ENCODE data around the gene LIN37.

DNA sequence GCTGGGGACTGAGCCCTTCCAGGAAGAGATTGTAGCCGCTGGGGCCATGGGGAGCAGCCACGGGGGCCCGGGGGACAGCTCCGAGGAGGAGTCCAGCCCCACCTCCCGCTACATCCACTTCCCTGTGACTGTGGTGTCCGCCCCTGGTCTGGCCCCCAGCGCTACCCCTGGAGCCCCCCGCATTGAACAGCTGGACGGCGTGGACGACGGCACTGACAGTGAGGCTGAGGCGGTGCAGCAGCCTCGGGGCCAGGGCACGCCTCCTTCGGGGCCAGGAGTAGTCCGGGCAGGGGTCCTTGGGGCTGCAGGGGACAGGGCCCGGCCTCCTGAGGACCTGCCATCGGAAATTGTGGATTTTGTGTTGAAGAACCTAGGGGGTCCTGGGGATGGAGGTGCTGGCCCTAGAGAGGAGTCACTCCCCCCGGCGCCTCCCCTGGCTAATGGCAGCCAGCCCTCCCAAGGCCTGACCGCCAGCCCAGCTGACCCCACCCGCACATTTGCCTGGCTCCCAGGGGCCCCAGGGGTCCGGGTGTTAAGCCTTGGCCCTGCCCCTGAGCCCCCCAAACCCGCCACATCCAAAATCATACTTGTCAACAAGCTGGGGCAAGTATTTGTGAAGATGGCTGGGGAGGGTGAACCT is 15.7 kb upstream of the LIN37 start:
- no peak for TF ChIP-seq MAFF (IDR thresholded peaks at IDR 0.05; ENCODE audit: low read depth, low read length)
- no peak for TF ChIP-seq MEIS2 (CRISPR knock-in tag; IDR thresholded peaks at IDR 0.05)
- no peak for TF ChIP-seq FOXA3 (CRISPR knock-in tag; IDR thresholded peaks at IDR 0.05)
- no peak for TF ChIP-seq BHLHE40 (IDR thresholded peaks at IDR 0.05; ENCODE audit: low read length)
- TF ChIP-seq, protein P1, sequence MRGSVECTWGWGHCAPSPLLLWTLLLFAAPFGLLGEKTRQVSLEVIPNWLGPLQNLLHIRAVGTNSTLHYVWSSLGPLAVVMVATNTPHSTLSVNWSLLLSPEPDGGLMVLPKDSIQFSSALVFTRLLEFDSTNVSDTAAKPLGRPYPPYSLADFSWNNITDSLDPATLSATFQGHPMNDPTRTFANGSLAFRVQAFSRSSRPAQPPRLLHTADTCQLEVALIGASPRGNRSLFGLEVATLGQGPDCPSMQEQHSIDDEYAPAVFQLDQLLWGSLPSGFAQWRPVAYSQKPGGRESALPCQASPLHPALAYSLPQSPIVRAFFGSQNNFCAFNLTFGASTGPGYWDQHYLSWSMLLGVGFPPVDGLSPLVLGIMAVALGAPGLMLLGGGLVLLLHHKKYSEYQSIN (CRISPR knock-in tag; IDR thresholded peaks at IDR 0.05; ENCODE audit: borderline replicate concordance), result no peak
- no peak for TF ChIP-seq HNF4G (IDR thresholded peaks at IDR 0.05; ENCODE audit: borderline replicate concordance, low read depth, low read length)
- no peak for TF ChIP-seq HNF4G (CRISPR knock-in tag; IDR thresholded peaks at IDR 0.05; ENCODE audit: borderline replicate concordance, low read depth)
- TF ChIP-seq, protein P2, sequence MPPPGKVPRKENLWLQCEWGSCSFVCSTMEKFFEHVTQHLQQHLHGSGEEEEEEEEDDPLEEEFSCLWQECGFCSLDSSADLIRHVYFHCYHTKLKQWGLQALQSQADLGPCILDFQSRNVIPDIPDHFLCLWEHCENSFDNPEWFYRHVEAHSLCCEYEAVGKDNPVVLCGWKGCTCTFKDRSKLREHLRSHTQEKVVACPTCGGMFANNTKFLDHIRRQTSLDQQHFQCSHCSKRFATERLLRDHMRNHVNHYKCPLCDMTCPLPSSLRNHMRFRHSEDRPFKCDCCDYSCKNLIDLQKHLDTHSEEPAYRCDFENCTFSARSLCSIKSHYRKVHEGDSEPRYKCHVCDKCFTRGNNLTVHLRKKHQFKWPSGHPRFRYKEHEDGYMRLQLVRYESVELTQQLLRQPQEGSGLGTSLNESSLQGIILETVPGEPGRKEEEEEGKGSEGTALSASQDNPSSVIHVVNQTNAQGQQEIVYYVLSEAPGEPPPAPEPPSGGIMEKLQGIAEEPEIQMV (CRISPR knock-in tag; IDR thresholded peaks at IDR 0.05; ENCODE audit: low read depth), result no peak
- no peak for TF ChIP-seq REST (IDR thresholded peaks at IDR 0.05; ENCODE audit: borderline replicate concordance in 1 of 2, low read depth in 1 of 2, low read length in 2 of 2)
- TF ChIP-seq MED13 (CRISPR knock-in tag; IDR thresholded peaks at IDR 0.05), result no peak
- no peak for TF ChIP-seq ZSCAN29 (CRISPR knock-in tag; conservative IDR thresholded peaks at IDR 0.05)
- TF ChIP-seq, protein P3, sequence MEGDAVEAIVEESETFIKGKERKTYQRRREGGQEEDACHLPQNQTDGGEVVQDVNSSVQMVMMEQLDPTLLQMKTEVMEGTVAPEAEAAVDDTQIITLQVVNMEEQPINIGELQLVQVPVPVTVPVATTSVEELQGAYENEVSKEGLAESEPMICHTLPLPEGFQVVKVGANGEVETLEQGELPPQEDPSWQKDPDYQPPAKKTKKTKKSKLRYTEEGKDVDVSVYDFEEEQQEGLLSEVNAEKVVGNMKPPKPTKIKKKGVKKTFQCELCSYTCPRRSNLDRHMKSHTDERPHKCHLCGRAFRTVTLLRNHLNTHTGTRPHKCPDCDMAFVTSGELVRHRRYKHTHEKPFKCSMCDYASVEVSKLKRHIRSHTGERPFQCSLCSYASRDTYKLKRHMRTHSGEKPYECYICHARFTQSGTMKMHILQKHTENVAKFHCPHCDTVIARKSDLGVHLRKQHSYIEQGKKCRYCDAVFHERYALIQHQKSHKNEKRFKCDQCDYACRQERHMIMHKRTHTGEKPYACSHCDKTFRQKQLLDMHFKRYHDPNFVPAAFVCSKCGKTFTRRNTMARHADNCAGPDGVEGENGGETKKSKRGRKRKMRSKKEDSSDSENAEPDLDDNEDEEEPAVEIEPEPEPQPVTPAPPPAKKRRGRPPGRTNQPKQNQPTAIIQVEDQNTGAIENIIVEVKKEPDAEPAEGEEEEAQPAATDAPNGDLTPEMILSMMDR (CRISPR knock-in tag; IDR thresholded peaks at IDR 0.05), result no peak
